GM19397 (cell line): ENCODE results near the gene GDE1.

Source experiments
- ATAC-seq: cut with Tn5 transposase; IDR thresholded peaks from one replicate; pipeline ENCODE4 v1.9.1; 2021; ENCODE audit warnings: mild to moderate bottlenecking, moderate library complexity; ENCODE audit not compliant: unreplicated experiment

GDE1 gene

GRCh38 chr16:19486750-19487325, 35.1 kb downstream of the GDE1 start:
- ATAC-seq: no peak

GRCh38 chr16:19486051-19486450, 35.8 kb downstream of the GDE1 start:
- ATAC-seq: no peak

- ATAC-seq: no peak
Measured at GRCh38 chr16:19485611-19486010, 36.3 kb downstream of the GDE1 start.

- ATAC-seq: no peak
Measured at GRCh38 chr16:19484096-19484495, 37.8 kb downstream of the GDE1 start.

GRCh38 chr16:19482291-19482690, 39.6 kb downstream of the GDE1 start:
- no peak for ATAC-seq

- no peak for ATAC-seq
Measured at GRCh38 chr16:19481769-19482168, 40.1 kb downstream of the GDE1 start.

GRCh38 chr16:19481296-19481695, 40.6 kb downstream of the GDE1 start:
- no peak for ATAC-seq

GRCh38 chr16:19479302-19479721, 42.6 kb downstream of the GDE1 start:
- no peak for ATAC-seq

- ATAC-seq: no peak
Measured at GRCh38 chr16:19478505-19478904, 43.4 kb downstream of the GDE1 start.

- no peak for ATAC-seq
Measured at GRCh38 chr16:19474617-19475016, 47.3 kb downstream of the GDE1 start.

- no peak for ATAC-seq
Measured at GRCh38 chr16:19472482-19472881, 49.4 kb downstream of the GDE1 start.

GRCh38 chr16:19468300-19468699, 53.6 kb downstream of the GDE1 start:
- ATAC-seq: no peak

- ATAC-seq: no peak
Measured at GRCh38 chr16:19463468-19464315, 58.2 kb downstream of the GDE1 start.

- ATAC-seq: no peak
Measured at GRCh38 chr16:19460397-19460796, 61.5 kb downstream of the GDE1 start.

GRCh38 chr16:19458722-19459379, 63.0 kb downstream of the GDE1 start:
- no peak for ATAC-seq
